ENCODE measurements around the gene GTF3C6.
"Not testable (repeated sequence)": the region's sequence is repeated elsewhere in the genome, so short reads cannot be mapped to it uniquely, and the experiment has no call there.

Gene GTF3C6

GRCh38 chr6:110953633-110954303 is 4.7 kb upstream of the GTF3C6 start:
- TF ChIP-seq, protein P1, sequence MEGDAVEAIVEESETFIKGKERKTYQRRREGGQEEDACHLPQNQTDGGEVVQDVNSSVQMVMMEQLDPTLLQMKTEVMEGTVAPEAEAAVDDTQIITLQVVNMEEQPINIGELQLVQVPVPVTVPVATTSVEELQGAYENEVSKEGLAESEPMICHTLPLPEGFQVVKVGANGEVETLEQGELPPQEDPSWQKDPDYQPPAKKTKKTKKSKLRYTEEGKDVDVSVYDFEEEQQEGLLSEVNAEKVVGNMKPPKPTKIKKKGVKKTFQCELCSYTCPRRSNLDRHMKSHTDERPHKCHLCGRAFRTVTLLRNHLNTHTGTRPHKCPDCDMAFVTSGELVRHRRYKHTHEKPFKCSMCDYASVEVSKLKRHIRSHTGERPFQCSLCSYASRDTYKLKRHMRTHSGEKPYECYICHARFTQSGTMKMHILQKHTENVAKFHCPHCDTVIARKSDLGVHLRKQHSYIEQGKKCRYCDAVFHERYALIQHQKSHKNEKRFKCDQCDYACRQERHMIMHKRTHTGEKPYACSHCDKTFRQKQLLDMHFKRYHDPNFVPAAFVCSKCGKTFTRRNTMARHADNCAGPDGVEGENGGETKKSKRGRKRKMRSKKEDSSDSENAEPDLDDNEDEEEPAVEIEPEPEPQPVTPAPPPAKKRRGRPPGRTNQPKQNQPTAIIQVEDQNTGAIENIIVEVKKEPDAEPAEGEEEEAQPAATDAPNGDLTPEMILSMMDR (IDR thresholded peaks at IDR 0.05; ENCODE audit: extremely low read depth, missing control alignments): no peak
- no peak for DNase-seq (ENCODE audit: low spot score)

DNA sequence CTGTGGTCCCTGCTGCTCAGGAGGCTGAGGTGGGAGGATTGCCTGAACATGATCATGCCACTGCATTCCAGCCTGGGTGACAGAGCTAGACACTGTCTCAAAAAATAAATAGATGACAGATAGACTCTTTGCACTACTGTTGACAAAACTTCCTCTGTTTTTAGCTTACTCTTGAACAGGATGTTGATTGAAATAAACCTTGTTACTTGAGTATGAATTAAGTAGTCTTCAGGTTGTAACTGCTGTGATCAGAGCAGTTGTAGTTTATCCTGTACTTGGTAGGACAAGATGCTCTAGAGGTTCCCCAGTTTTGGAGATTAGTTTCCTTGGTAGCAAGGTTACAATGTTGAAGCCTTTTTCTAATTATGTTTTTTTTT is 1.5 kb downstream of the GTF3C6 start:
- DNase-seq (ENCODE audit: low spot score): no peak
- TF ChIP-seq, protein P1 (IDR thresholded peaks at IDR 0.05; ENCODE audit: extremely low read depth, missing control alignments): no peak

DNA sequence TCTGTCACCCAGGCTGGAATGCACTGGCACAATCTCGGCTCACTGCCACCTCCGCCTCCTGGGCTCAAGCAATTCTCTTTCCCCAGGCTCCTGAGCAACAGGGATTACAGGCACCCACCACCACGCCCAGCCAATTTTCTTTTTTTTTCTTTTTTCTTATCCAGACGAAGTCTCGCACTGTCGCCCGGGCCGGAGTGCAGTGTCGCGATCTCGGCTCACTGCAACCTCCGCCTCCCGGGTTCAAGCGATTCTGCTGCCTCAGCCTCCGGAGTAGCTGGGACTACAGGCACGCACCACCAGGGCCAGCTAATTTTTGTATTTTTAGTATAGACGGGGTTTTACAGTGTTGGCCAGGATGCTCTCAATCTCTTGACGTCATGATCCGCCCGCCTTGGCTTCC is 4.1 kb downstream of the GTF3C6 start:
- DNase-seq (ENCODE audit: low spot score): not testable (repeated sequence)

- no peak for DNase-seq (ENCODE audit: low spot score)
- TF ChIP-seq, protein P1 (IDR thresholded peaks at IDR 0.05; ENCODE audit: extremely low read depth, missing control alignments): no peak
Measured at GRCh38 chr6:110965629-110966229, 7.2 kb downstream of the GTF3C6 start.

DNA sequence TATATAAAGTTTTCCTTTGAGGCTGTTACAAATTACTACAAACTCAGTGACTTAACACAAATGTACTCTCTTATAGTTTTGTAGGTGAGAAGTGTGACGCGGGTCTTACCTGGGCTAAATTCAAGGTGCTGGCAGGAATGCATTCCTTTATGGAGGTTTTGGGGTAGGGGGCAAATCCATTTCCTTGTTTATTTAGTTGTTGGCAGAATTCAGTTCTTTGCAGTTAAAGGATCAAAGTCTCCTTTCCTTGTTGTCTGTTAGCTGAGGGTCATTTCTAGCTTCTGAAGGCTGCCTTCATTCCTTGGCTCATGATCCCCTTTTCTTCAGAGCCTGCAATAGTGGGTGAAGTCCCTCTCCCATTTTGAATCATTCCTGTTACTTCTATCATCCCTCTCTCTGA is 10.2 kb downstream of the GTF3C6 start:
- DNase-seq (ENCODE audit: low spot score): not testable (repeated sequence)

GRCh38 chr6:110971468-110971867 is 13.0 kb downstream of the GTF3C6 start:
- TF ChIP-seq, protein P1 (IDR thresholded peaks at IDR 0.05; ENCODE audit: extremely low read depth, missing control alignments): no peak
- no peak for DNase-seq (ENCODE audit: low spot score)

DNA sequence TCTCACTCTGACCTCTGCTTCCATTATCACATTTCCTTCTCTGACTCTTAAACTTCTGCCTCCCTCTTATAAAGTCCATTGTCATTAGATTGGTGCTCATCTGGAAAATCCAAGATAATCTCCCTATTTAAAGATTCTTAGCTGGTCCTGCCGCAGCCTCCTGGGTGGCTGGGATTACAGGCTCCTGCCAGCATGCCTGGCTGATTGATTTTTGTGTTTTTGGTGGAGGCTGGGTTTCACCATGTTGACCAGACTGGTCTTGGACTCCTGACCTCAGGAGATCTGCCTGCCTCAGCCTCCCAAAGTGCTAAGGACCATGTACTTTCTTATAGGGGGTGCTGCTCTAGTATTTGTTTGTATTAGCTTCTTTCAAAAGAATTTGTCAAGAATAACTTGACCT is 18.1 kb downstream of the GTF3C6 start:
- TF ChIP-seq, protein P1 (IDR thresholded peaks at IDR 0.05; ENCODE audit: extremely low read depth, missing control alignments): no peak

GRCh38 chr6:110979565-110980101 is 21.1 kb downstream of the GTF3C6 start:
- TF ChIP-seq, protein P1 (IDR thresholded peaks at IDR 0.05; ENCODE audit: extremely low read depth, missing control alignments): no peak
- DNase-seq (ENCODE audit: low spot score): no peak

More for the DNA sequence above, 18.1 kb downstream of the GTF3C6 start:
- DNase-seq (ENCODE audit: low spot score): no peak

Measured in GM20000 (cell line).